HepG2 (cell line): ENCODE results near the gene SIRT7. TPM values are rescaled to one million over a fixed set of nuclear protein-coding genes. Genes with fewer than 3 reads are reported as not detected.

Experiments
- NR2F2 ChIP-seq: IDR thresholded peaks from 2 replicates; pipeline ENCODE4 v1.6.1; 2012; ENCODE audit warnings: low read depth, inconsistent platforms, borderline replicate concordance
- ZNF407 ChIP-seq: sonication (generic); formaldehyde crosslinking; IDR thresholded peaks from one replicate; pipeline ENCODE4 v1.5.1; 2020; ENCODE audit warnings: mild to moderate bottlenecking, missing genetic modification reagents; ENCODE audit errors: not compliant biosample characterization
- polyA plus RNA-seq, 8 experiments: library from polyadenylated mRNA; depleted of rRNA in 3 of 8; stranded (reverse) in 7 of 8; unstranded in 1 of 8; fragments of >200 nt; fragmentation: Illumina TruSeq in 4 of 8; extraction: Trizol in 4 of 8; gene quantifications; 2 replicates each; pipeline versions ENCODE4 v1.2.1 to v1.2.3, GENCODE V29; 2011 to 2016; ENCODE audit warnings: low read depth in 4 of 8, missing spikeins in 1 of 8, mixed read lengths in 1 of 8; ENCODE audit not compliant: insufficient read depth in 1 of 8
- total RNA-seq, 5 experiments: library from RNA; depleted of rRNA; stranded (reverse); fragments of >200 nt; fragmentation: Illumina TruSeq; extraction: Trizol; gene quantifications; 2 replicates each; pipeline ENCODE4 v1.2.3, GENCODE V29; 2016; ENCODE audit warnings: low read depth in 1 of 5

SIRT7 gene
- total and polyA plus RNA-seq, 2 of the 13 experiments (the other 11 are each of a cell fraction or from before 2014, with no cell fraction given), result 8.3 to 24.8 TPM

GRCh38 chr17:81901167-81902022 lies 16.6 kb downstream of the SIRT7 start (continued):
- TF ChIP-seq ZNF407 (no peak), NR2F2 (peak; percentile 25; the same call in 1 of the 2 replicates)
